GM12875 (cell line): Measurements from ENCODE around the gene LINC00237.

ENCODE experiments used
- H3K4me3 ChIP-seq: one replicate; pipeline ENCODE4 v1.5.1; 2011; ENCODE audit warnings: low read depth, low read length, control low read depth
- CTCF ChIP-seq: IDR thresholded peaks from 2 replicates; pipeline ENCODE4 v1.5.1; 2011; ENCODE audit warnings: low read depth, mild to moderate bottlenecking, control low read depth, inconsistent platforms, low read length, moderate library complexity, borderline replicate concordance; ENCODE audit not compliant: insufficient read depth

Gene LINC00237

DNA sequence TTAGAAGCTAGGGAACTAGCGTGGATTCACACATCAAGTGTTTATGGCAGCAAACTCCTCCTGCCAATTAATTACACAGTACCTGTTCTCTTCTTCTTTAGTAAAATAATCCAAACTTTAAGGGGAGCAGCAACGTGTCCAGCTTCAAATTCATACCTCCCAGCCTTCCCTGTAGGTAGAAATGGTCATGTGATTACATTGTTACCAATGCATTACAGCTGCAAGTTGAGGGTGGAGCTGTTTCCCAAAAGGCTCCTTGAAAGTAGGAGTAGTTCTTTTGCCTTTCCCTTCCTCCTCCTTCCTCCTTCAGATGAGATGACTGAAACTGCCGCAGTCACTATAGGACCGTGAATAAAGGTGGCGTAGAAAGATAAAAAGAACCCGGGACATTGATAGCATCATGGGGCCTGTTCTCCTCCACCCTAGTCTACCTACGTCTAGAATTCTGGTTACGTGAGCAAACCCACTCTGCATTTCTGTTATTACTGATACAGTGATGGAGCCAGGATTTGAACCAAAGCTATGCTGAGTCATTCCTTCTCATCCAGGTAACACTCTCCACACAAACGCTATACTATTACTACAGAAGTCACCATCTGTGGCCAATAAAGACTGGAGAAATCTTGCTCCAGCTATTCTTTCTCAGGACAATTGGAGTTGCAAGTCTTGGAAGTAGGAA, 18.2 kb downstream of the LINC00237 start:
- TF ChIP-seq CTCF: no peak
- H3K4me3 ChIP-seq: no peak overlapping the region

DNA sequence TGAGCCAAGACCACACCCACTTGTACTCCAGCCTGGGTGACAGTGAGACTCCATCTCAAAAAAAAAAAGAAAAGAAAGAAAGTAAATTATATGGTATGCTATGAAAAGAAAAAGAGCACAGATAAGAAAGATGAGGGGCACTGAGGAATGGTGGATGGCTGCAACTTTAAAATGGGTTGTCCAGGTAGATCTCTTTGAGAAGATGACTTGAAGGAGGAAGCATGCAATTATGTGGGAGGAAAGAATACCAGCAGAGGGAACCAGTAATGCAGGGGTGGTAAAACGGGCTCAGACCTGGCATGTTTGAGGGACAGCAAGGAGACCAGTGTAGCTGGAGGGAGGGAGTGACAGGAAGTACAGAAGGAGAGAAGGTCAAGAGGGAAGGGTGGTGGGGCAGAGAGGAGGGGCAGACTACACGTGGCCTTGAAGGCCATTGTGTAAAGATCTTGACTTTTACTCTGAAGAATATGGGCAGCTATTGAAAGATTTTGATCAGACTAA, 22.3 kb downstream of the LINC00237 start:
- no peak overlapping the region for H3K4me3 ChIP-seq
- TF ChIP-seq CTCF: no peak

DNA sequence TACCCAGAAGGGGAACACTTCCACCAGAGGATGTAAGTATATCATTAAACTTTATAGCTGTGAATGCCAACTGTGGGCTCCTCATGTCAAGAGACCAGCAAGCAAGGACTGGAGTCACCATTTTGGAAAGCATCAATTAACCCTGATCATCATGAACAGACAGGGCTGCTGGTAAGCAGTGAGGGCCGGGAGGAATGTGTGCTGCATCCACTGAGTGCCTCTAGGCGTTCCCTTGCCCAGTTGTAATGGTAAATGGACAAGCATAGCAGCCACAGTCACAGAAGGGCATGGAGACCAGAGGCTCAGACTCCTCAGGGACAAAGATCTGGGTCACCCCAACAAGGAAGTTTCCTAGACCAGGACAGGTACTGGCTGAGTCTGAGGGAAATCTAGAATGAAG, 23.6 kb downstream of the LINC00237 start:
- no peak for TF ChIP-seq CTCF
- H3K4me3 ChIP-seq: no peak overlapping the region

- TF ChIP-seq CTCF: no peak
- no peak overlapping the region for H3K4me3 ChIP-seq
Observed at GRCh38 chr20:21077809-21078345, 28.3 kb downstream of the LINC00237 start.

DNA sequence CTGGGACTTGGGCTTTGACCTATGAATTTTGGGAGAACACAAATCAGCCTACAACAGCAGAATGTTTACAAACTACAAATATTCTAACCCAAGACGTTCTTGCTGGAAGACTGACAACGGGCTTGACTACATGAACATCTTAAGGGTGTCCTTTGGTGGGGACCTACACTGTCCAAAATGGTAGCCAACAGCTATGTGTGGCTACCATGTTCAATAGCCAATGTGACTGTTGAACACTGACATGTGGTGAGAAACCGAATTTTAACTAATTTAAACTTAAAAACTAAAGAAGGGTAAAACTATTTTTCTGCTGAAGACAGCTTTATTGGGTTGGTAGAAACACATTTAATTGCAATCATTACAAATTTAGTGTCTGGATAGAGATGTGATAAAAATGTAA, 30.1 kb downstream of the LINC00237 start:
- TF ChIP-seq CTCF: no peak
- H3K4me3 ChIP-seq: no peak overlapping the region

DNA sequence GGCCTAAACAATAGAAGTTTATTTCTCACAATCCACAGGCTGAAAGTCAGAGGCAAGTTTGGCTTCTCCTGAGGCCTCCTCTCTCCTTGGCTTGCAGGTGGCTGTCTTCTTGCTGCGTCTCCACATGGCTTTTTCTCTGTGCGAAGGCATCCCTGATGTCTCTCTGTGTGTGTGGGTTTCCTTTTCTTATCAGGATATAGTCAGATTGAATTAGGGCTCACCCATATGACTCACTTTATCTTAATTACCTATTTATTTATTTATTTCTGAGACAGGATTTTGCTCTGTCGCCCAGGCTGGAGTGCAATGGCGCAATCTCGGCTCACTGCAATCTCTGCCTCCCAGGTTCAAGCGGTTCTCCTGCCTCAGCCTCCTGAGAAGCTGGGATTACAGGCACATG, 30.7 kb downstream of the LINC00237 start:
- no peak for TF ChIP-seq CTCF
- H3K4me3 ChIP-seq: no peak overlapping the region
